Activated T-cell treated with anti-CD3 and anti-CD28 coated beads, Interleukin-2, amount 50 U/mL, for 24 hours (primary cell): ENCODE measurements around the gene MRM1.

ENCODE experiments used
- DNase-seq: peaks from one replicate; pipeline ENCODE4 v3.0.0-alpha.2; 2020
- H3K27ac Mint-ChIP-seq: 2 replicates; pipeline ENCODE4 v1.8.0; 2020; ENCODE audit warnings: mild to moderate bottlenecking, mixed read lengths
- H3K27me3 Mint-ChIP-seq: 2 replicates; pipeline ENCODE4 v1.8.0; 2020; ENCODE audit warnings: mixed read lengths
- H3K36me3 Mint-ChIP-seq: 2 replicates; pipeline ENCODE4 v1.8.0; 2020; ENCODE audit warnings: low read depth, mixed read lengths
- H3K4me1 Mint-ChIP-seq: 2 replicates; pipeline ENCODE4 v1.8.0; 2020; ENCODE audit warnings: low read depth, mixed read lengths
- H3K4me3 Mint-ChIP-seq: 2 replicates; pipeline ENCODE4 v1.8.0; 2020; ENCODE audit warnings: mild to moderate bottlenecking, moderate library complexity, mixed read lengths
- H3K9me3 Mint-ChIP-seq: 2 replicates; pipeline ENCODE4 v1.8.0; 2020; ENCODE audit warnings: mixed read lengths

Gene MRM1

GRCh38 chr17:36631022-36631421 is 29.6 kb downstream of the MRM1 start:
- Mint-ChIP-seq H3K36me3 (no peaks in the 10 kb centered on the region), H3K27ac (no peak overlapping the region), H3K4me3 (no peak overlapping the region), H3K4me1 (peaks cover 2% of the 10 kb centered on the region), H3K27me3 (no peaks in the 10 kb centered on the region), H3K9me3 (no peaks in the 10 kb centered on the region)
- DNase-seq = no peak

DNA sequence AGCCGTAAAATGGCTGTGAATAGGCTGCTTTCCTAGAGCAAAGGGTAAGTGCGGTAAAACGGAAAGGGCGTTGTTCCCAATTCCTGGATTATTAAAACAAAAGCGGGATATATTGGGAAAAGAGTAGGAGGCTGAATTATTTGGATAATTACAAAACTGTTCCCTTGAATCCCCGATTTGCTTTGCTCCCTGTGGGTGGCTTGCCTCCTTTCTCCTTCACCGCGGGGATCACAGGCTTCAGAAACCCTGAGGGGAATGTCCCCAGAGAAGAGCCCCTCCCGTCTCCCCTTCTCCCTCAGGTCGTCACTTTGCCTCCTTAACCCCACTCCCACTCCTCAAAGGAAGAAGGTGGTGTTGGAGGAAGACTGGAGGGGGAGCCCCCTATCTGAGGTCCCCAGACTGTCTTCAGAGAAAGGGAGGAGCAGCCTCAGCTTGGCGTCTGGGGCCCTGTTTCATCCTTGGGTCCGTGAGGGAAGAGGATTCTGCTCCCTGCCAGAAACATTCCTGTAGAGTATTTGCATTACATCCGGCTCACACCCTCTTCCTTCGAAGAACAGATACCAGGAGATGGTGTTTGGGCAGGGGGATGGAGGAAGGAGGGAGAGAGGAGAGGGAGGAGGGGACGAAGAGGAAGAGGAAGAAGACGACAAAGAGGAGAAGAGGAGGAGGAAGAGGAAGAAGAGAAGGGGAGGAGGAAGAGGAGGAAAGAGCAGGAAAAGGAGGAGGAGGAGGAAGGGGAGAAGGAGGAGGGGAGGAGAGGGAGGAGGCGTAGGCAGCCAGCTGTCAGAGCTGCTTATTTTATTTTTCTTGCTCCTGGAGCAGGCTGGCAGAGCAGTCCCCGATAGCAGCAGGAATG is 31.8 kb downstream of the MRM1 start:
- H3K4me1 Mint-ChIP-seq = peaks cover 2% of the 10 kb centered on the region
- no peaks in the 10 kb centered on the region for H3K36me3 Mint-ChIP-seq
- DNase-seq = no peak
- H3K9me3 Mint-ChIP-seq = no peaks in the 10 kb centered on the region
- no peak overlapping the region for H3K27ac Mint-ChIP-seq
- peaks cover 4% of the 10 kb centered on the region for H3K27me3 Mint-ChIP-seq
- no peak overlapping the region for H3K4me3 Mint-ChIP-seq

- Mint-ChIP-seq H3K27ac (no peak overlapping the region), H3K4me1 (peaks cover 10% of the 10 kb centered on the region), H3K9me3 (no peaks in the 10 kb centered on the region), H3K27me3 (peaks cover 71% of the 10 kb centered on the region), H3K4me3 (no peak overlapping the region), H3K36me3 (no peaks in the 10 kb centered on the region)
- DNase-seq = no peak
Measured at GRCh38 chr17:36640346-36640745, 39.0 kb downstream of the MRM1 start.

DNA sequence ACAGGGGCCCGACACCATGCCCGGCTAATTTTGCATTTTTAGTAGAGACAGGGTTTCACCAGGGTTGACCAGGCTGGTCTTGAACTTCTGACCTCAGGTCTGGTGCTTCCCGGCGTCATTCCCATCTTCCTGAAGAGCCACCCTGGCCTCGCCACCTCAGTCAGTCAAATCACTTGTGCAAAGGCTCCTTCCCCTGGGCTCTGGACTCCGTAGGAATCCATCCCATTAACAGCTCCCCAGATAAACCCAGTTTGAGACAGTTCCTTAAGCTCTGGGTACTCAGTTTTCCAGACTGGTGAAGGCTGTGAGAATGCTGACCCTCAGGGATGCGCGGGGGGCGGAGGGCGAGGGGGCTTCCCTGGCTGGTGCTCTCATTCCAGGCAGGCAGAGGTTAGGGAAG is 39.5 kb downstream of the MRM1 start:
- no peak overlapping the region for H3K27ac Mint-ChIP-seq
- no peaks in the 10 kb centered on the region for H3K36me3 Mint-ChIP-seq
- no peaks in the 10 kb centered on the region for H3K9me3 Mint-ChIP-seq
- H3K4me3 Mint-ChIP-seq = no peak overlapping the region
- no peak for DNase-seq
- H3K27me3 Mint-ChIP-seq = peaks cover 74% of the 10 kb centered on the region
- peaks cover 10% of the 10 kb centered on the region for H3K4me1 Mint-ChIP-seq

- no peak overlapping the region for H3K27ac Mint-ChIP-seq
- no peaks in the 10 kb centered on the region for H3K9me3 Mint-ChIP-seq
- H3K4me1 Mint-ChIP-seq = peaks cover 10% of the 10 kb centered on the region
- no peaks in the 10 kb centered on the region for H3K36me3 Mint-ChIP-seq
- peak overlapping the region; percentile 74 for H3K4me3 Mint-ChIP-seq
- peaks cover 80% of the 10 kb centered on the region for H3K27me3 Mint-ChIP-seq
- DNase-seq = no peak
Measured at GRCh38 chr17:36641331-36641876, 40.0 kb downstream of the MRM1 start.

DNA sequence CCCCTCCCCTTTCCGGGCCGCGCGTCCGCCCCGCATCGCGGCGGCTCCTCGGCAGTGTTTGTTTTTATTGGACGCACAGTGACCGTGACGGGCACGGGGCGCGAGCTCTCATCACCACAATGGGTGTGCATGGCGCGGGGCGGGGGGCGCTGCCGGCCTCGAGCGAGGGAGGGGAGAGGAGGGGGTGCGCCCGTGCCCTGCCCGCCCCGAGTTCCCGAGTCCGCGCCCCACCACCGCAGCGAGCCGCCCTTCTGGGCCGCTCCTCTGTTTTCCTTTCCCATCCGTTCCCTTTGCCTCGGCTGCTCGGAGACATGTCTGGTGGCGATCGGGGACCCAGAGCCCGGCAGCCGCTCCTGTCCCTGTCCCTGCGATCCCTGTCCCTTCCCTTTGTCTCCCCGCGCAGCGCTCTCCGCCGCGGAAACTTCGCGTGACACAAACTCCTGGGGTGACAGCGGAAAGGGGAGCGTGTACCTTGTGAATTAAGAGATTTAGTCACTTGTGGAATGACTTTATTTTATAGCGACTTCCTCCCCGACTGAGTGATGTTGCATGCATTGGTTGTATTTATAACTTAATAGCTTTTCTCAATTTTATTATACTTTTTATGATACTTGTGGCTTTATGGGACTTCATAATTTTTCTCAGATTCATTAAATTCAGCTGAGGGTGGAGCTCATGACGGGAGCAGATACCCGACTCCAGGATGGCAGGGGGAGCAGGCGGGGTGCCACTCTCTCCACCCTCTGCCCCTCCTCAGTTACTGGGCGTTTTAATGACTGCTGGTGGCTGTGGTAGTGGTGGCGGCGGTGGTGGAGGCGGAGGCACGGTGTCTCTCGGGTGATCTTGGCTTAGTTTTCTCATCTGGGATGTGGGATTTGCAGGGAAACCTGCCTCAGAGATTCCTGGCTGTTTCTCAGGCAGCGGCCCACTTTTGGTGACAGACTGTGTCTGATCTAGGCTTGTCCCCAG is 40.8 kb downstream of the MRM1 start:
- peak; percentile 41 for DNase-seq
- H3K27ac Mint-ChIP-seq = peak overlapping the region; percentile 64
- H3K27me3 Mint-ChIP-seq = peaks cover 87% of the 10 kb centered on the region
- no peaks in the 10 kb centered on the region for H3K9me3 Mint-ChIP-seq
- H3K36me3 Mint-ChIP-seq = no peaks in the 10 kb centered on the region
- peak overlapping the region; percentile 74 for H3K4me3 Mint-ChIP-seq
- H3K4me1 Mint-ChIP-seq = peaks cover 10% of the 10 kb centered on the region

DNA sequence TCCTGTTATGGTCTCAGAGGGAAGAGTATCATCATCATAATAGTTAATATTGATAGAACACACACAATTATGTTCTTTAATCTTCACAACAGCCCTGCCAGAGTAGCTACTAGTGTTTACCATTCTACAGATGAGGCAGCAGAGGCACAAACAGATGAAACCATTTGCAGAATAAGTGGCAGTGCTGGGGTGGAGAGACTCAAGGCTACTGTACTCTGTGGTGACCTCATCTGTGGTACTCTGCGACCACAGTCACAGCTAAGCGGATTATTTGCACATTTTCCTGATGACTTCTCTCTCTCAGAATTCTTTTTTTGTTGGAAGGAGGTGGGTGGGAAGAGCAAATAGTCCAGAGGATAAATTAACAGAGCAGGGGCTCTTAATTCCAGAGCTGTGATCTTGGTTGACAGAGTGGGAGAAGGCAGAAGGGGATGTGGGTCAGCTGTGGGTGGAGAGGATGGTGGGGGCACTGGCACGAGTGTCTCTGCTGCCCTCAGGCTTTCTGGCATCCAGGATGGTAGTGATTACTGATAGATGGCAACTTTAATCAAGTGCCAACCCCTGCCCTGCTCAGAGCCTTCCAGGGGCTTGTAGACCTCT is 41.8 kb downstream of the MRM1 start:
- no peak overlapping the region for H3K27ac Mint-ChIP-seq
- DNase-seq = no peak
- H3K4me3 Mint-ChIP-seq = no peak overlapping the region
- no peaks in the 10 kb centered on the region for H3K36me3 Mint-ChIP-seq
- peaks cover 83% of the 10 kb centered on the region for H3K27me3 Mint-ChIP-seq
- H3K9me3 Mint-ChIP-seq = no peaks in the 10 kb centered on the region
- H3K4me1 Mint-ChIP-seq = peaks cover 10% of the 10 kb centered on the region

- H3K4me3 Mint-ChIP-seq = no peak overlapping the region
- no peaks in the 10 kb centered on the region for H3K9me3 Mint-ChIP-seq
- H3K27me3 Mint-ChIP-seq = peaks cover 73% of the 10 kb centered on the region
- DNase-seq = no peak
- H3K36me3 Mint-ChIP-seq = no peaks in the 10 kb centered on the region
- peaks cover 10% of the 10 kb centered on the region for H3K4me1 Mint-ChIP-seq
- no peak overlapping the region for H3K27ac Mint-ChIP-seq
Measured at GRCh38 chr17:36645422-36645821, 44.0 kb downstream of the MRM1 start.

- DNase-seq = no peak
- Mint-ChIP-seq H3K27me3 (peaks cover 56% of the 10 kb centered on the region), H3K36me3 (no peaks in the 10 kb centered on the region), H3K4me3 (no peak overlapping the region), H3K9me3 (no peaks in the 10 kb centered on the region), H3K4me1 (peaks cover 3% of the 10 kb centered on the region), H3K27ac (no peak overlapping the region)
Measured at GRCh38 chr17:36647636-36648035, 46.3 kb downstream of the MRM1 start.

DNA sequence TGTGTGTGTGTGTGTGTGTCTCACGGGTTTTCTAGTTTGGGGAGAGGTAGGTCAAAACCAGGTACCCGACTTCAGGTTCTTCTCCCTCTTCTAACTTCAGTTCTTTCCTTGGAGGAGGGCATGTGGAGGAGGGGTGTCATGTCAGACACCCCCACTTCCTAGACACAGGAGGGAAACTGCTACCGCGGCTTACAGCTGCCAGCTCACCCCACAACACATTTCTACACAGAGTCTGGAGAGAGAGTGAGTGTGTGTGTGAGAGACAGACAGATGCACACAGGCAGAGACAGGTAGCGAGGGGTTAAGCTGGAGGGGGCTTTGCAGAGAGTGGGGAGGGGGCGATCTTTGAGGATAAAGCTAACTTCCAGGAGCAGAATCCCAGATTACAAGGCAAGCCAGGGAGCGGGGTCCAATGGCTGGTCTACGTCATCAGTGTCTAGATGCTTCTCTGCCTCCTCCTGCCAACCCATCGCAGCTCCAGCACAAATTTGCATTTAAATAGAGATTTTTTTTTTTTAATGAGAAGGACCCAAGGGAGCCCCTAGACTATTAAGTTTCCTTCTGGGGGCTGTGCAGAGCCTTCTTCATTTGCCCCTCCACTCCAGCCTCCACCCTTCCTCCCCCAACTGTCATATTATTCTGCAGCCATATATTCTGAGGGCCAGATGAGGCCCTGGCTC is 48.9 kb downstream of the MRM1 start:
- no peak for DNase-seq
- Mint-ChIP-seq H3K36me3 (no peaks in the 10 kb centered on the region), H3K4me1 (no peaks in the 10 kb centered on the region), H3K27ac (no peak overlapping the region), H3K27me3 (peaks cover 43% of the 10 kb centered on the region), H3K4me3 (no peak overlapping the region), H3K9me3 (no peaks in the 10 kb centered on the region)

DNA sequence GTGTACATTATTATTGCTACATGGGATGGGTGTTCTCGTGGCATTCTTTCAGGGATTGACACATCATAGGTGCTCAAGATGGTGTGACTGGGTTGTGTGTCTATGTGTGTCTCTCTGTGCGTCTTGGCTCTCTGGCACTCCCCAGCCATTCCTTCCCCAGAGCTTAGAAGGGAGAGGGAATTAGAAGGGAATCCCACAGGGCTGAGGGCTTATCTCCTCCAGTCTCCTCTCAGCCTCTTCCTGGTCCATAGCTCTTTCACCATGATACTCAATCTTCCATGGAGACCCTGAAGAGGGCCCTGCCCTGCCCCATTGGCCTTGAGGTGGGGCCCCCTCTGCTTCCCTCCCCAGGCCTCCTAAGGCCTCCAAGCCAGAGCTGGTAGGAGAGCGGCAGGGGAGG is 52.0 kb downstream of the MRM1 start:
- DNase-seq = no peak
- H3K4me1 Mint-ChIP-seq = peaks cover 8% of the 10 kb centered on the region
- peaks cover 50% of the 10 kb centered on the region for H3K27me3 Mint-ChIP-seq
- H3K4me3 Mint-ChIP-seq = no peak overlapping the region
- H3K36me3 Mint-ChIP-seq = no peaks in the 10 kb centered on the region
- H3K9me3 Mint-ChIP-seq = no peaks in the 10 kb centered on the region
- no peak overlapping the region for H3K27ac Mint-ChIP-seq

DNA sequence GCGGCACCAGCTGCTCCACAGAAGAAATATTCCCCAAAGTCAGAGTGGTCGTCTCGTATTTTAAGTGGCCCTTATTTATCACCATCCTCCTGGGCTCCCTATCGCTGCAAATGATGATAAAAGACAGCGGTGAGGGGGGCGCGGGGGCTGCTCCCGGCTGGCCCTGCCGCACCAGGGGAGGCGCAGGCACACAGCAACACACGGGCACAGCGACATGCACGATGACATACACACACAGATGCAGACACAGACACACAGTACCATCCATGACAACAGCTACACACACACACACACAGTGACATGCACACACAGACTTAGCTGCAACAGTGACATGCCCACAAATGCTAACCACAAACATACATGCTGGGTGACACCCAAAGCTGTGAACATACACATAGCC is 52.5 kb downstream of the MRM1 start:
- H3K4me3 Mint-ChIP-seq = no peak overlapping the region
- H3K27me3 Mint-ChIP-seq = peaks cover 52% of the 10 kb centered on the region
- H3K4me1 Mint-ChIP-seq = peaks cover 8% of the 10 kb centered on the region
- H3K27ac Mint-ChIP-seq = no peak overlapping the region
- H3K9me3 Mint-ChIP-seq = no peaks in the 10 kb centered on the region
- DNase-seq = no peak
- no peaks in the 10 kb centered on the region for H3K36me3 Mint-ChIP-seq

DNA sequence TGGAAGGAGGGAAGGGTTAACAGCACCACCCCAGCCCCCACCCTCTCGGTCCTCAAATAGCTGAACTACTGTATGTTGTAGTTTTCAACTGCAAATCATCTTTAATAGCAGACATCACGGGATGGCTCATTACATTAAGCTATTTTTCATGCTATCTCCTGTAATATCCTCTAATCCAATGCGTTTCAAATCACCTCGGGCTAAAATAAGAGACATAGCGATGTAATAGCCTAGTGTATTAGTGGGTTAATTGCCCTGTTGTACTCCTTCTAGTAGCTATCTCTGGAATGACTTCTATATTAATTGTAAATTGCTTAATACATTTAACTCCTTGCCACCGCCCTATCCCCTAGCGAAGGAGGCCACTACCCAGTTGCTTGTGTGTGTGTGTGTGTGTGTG is 54.3 kb downstream of the MRM1 start:
- Mint-ChIP-seq H3K27me3 (peaks cover 51% of the 10 kb centered on the region), H3K4me3 (no peak overlapping the region), H3K27ac (no peak overlapping the region), H3K36me3 (no peaks in the 10 kb centered on the region), H3K9me3 (no peaks in the 10 kb centered on the region), H3K4me1 (peaks cover 8% of the 10 kb centered on the region)
- no peak for DNase-seq

GRCh38 chr17:36657390-36657762 is 56.0 kb downstream of the MRM1 start:
- Mint-ChIP-seq H3K27ac (no peak overlapping the region), H3K4me3 (peak overlapping the region; percentile 52), H3K36me3 (no peaks in the 10 kb centered on the region), H3K27me3 (peaks cover 46% of the 10 kb centered on the region), H3K9me3 (no peaks in the 10 kb centered on the region), H3K4me1 (peaks cover 8% of the 10 kb centered on the region)
- no peak for DNase-seq
